NCI-H510A (cell line): ENCODE results near the gene FOXK1.
A peak's percentile ranks its signal among the peaks of the same experiment; 100 is the strongest.

Source experiments
- DNase-seq: peaks from one replicate; lab custom pipeline; 2025; lab: John Stamatoyannopoulos, UW

Gene FOXK1

DNA sequence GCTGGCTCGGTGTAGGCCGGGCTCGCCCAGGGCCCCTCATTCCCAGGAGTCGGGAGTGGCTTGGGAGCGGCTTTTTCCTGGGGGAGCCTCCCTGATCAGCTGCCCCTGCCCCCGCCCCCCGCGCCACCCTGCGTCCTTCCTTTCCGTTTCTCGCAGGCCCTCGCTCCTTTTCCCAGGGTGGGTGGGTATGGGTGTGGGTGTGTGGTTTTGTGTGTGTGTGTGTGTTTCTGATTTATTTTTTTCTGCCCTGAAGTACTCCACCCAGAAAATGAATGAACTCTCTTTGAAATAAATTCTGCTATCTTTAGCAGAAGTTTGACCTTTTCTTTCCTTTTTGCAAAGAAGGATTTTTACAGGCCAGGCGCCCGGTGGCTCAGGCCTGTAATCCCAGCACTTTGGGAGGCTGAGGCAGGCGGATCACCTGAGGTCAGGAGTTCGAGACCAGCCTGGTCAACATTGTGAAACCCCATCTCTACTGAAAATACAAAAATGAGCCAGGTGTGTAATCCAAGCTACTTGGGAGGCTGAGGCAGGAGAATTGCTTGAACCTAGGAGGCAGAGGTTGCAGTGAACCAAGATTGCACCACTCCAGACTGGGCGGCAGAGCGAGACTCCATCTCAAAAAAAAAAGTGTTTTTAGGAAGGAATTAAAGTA lies 63.3 kb downstream of the FOXK1 start:
- no peak for DNase-seq

DNA sequence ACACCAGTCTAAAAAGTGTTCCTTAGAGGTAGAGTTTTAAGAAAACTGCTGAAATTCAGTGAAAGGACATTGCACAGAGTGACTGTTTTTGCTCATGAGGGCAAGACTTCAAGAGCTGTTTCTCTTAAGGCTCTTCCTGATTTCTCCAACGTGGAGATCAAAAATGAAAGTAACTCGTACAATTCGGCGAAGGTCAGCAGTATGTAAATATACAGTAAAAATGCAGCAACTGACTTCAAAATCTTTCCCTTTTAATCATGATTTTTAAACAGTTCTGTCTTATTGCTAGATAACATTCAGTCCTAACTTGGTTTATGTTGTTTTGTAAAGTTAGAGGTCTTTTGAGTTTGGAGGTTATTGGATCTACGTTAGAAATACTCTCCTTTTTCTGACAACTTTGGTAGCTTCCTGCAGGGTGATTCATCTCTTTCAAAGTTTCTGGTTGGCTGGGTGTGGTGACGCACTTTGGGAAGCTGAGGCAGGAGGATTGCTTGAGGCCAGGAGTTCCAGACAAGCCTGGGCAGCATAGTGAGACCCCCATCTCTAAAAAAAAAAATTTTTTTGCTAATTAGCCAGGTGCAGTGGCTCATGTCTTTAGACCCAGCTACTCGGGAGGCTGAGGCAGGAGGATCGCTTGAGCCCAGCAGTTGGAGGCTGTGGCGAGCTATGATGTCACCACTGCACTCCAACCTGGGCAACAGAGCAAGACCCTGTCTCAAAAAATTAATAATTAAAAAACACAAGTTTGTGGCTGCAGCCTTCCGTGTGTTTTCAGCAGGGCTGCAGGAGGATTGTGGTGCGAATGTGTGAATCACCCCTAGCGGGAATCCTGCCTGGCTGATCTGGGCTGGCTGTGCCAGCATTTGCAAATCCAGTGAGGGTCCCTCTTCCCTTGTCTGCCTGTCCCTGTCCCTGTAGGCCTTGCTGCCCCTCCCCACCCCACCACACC lies 64.2 kb downstream of the FOXK1 start:
- DNase-seq = no peak

DNA sequence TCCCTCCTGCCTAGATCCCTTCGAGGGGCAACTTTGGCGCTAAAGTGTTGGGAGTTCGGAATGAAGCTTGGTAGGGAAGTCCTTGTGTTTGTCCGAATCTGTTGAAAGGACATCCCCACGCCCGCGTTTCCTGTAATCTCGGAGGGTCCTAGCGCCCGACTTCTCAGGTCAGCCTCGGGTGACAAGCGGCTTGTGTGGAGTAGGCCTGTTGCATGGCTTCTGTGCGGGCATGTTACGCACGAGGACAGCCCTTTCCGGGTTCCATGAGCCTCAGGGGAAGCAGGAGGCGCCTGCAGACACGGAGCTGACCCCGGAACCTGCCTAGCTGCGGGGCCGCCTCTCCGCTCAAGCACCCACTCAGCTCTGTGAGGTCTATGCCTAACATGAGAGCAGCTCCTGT lies 64.9 kb downstream of the FOXK1 start:
- DNase-seq = no peak

DNA sequence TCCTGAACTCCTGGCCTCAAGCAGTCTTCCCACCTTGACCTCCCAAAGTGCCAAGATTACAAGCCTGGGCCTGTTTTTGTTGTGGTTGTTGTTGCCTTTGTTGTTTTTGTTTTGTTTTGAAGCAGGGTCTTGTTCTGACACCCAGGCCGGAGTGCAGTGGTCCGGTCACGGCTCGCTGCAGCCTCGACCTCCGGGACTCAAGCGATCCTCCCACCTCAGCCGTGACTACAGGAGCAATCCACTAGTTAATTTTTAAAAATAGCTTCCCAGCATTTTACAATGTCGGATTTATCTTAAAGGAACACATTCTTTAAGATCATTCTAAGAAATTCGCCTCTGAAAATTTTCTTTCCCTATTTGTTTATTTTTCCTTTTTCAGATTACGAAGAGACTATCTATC lies 65.7 kb downstream of the FOXK1 start:
- no peak for DNase-seq

DNA sequence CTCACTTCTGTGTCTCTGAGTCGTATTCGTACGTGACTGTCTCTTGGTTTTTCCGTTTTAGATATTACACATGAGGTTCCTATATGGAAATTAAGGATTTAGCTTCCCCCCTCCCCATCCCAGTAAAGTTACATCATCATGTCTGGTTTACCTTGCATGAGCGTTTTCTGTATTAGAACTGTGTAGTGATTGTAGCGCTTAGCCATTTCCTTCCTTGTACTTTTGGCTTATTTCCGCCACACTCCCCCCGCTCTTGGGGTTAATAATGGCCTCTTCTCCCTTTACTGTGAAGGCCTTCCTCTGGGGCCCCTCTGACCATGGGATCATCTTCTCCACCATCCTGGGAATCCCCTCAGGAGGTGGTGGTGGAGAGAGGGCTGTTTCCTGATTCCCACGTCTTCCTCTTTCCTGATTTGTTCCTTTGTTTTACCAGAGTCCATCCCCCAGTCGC lies 66.2 kb downstream of the FOXK1 start:
- DNase-seq = no peak

DNA sequence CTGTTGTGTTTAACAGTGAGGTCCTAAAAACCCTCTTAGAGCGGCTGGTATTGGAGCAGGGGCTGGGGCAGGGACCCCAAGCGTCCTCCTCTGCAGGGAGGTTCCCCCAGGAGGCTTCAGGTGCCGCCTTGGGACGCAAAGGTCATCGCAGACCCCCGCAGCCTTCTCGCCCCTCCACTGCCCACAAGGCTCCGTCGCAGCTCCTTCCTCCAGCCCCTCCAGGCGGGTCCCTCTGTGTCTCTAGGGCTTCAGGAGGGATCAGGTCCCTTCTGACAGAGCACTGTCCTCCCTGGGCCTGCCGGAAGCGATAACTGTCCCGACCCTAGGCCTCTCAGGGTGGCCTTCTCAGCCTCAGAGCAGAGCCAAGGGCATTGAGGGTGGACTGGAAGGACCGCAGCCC lies 67.3 kb downstream of the FOXK1 start:
- no peak for DNase-seq

GRCh38 chr7:4749798-4750197 lies 67.7 kb downstream of the FOXK1 start:
- no peak for DNase-seq

DNA sequence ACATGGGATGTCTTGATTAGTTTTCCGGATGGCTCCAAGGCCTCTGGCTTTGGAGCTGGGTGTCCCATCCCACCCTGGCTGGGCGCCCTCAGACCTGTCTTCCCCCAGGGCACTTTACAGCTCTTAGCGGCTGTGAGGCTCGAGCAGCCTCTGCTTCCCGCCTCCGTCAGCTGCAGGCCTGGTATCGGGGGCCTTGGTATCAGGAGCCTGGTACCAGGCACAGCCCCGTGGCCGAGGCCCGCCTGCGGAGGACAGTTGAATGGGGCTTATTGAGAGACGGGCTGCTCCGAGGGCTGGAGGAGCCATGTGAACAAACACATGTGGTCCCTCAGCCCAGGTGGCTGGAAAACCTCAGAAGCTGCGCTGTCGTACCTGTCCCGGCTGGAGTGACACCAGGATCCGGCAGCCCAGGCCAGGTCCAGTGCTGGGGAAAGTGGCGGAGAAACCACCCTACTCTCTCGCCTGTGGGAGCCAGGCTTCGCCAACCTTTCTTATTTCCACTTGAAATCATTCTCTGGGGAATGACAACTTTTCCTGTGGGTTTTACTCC lies 69.4 kb downstream of the FOXK1 start:
- DNase-seq = no peak

DNA sequence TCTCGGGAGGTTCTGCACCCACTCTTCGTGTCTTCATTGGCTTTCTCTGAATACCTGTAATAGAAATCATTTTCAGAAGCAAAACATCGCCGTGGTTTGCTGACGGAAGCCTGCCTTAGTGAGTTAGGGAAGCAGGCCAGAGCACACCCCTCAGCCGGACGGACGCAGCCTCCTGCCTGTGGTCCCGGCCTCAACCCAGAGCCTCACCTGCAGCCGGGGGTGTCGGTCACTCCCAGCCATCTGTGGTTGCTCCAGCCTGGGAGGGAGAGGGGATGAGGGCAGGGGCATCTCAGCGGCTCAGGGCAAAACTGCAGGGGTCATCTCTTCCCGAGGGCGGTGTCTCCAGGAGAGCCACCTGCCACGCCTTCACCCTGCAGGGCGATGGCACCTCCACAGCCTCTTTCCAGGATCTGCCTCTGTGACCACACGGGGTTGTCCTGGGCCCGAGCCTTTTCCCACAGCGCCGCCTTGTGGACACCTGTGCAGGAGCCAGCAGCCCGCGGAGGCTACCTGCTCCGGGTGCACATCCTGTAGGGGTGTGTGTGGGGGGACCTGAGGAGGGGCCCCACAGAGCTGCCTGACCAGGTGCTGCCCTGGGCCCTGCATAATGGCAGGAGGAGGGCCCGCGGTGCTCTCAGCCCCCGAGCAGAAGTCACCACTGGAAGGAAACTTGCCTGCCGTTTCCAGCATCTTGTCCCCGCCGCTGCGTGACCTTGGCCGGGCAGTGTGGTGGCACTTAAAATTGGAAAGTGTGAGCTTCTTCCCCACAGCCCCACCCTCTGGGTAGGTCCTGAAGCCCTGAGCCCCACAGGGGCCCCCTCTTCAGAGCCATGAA lies 71.7 kb downstream of the FOXK1 start:
- peak; percentile 48 for DNase-seq

DNA sequence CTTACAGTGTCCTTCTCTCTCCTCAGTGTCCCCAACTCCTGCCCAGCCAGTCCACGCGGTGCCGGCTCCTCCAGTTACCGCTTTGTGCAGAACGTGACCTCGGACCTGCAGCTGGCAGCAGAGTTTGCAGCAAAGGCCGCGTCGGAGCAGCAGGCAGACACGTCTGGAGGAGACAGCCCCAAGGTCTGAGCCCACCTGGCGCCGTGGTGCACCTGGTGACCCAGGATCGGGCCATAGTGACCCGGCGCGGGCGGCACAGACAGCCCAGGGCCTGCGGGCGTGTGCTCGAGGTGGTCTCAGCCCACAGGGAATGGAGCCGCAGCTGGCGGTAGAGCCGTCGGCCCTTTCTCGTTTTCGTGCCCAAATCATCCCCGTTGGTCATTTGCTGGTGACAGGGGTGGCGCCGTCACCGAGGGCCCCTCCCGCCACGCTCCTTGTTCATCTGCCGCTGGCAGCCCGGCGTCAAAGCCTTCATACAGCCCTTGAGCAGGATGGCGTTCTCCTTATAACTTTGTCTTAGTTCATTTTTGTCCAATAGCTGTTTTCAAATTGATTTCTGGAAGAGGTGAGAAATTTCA lies 72.4 kb downstream of the FOXK1 start:
- DNase-seq = no peak

DNA sequence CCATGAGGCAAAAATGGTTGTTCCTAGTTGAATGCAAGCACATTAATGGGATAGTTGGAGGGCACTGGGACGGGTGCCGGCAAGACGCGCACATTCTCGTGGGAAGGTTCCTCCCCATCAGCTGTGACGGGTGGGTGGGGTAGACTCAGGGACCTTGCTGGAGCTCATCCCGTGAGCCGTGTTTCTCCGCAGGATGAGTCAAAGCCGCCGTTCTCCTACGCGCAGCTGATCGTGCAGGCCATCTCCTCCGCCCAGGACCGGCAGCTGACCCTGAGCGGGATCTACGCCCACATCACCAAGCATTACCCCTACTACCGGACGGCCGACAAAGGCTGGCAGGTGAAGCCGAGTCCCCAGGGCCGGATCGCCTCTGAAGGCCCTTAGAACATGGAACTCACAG lies 73.0 kb downstream of the FOXK1 start:
- DNase-seq = no peak

DNA sequence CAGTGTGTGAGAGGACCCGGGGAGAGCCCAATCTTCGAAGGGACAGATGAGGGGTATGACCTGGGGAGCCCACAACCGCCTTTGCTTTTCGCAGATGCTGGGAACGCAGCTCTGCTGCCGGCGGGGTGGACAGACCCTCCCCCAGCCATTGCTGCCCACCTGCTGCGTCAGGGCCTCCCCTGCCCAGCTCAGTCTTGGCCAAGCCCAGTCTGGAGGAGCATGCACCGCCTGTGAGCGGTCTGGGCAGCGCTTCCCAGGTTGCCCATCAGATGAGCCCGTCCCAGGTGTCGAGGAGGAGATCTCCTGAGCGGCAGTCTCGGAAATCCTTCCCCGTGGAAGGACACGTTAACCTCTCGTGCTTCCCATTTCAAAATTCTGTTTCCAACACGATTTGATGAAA lies 76.0 kb downstream of the FOXK1 start:
- no peak for DNase-seq

DNA sequence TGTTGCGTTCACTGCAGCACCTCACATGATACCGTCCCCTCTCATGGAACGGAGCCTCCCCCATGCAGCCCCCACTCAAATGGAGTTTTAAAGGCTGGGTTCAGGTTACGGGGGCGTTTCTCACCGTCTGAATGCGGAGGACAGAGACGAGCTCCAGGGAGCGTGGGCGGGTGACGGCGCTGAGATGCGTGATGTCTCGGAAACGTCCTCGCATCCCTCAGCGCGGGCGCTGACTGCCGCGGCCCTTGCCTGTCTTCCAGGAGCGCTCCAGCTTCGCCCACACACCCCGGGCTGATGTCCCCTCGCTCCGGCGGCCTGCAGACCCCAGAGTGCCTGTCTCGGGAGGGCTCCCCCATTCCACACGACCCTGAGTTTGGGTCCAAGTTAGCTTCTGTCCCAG lies 76.7 kb downstream of the FOXK1 start:
- DNase-seq = no peak

DNA sequence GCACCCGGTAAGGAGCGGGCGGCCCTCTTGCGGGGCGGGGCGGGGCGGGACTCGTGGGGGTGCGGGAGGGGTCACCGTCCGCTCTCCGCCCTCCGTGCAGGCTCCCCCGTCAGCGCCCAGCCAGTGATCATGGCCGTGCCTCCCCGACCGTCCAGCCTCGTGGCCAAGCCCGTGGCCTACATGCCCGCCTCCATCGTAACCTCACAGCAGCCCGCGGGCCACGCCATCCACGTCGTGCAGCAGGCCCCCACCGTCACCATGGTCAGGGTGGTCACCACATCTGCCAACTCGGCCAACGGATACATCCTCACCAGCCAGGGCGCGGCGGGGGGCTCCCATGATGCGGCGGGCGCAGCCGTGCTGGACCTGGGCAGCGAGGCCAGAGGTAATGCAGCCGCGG lies 77.1 kb downstream of the FOXK1 start:
- DNase-seq = no peak

GRCh38 chr7:4760952-4761351 lies 78.9 kb downstream of the FOXK1 start:
- DNase-seq = no peak

GRCh38 chr7:4762121-4763055 lies 80.3 kb downstream of the FOXK1 start:
- DNase-seq = no peak

DNA sequence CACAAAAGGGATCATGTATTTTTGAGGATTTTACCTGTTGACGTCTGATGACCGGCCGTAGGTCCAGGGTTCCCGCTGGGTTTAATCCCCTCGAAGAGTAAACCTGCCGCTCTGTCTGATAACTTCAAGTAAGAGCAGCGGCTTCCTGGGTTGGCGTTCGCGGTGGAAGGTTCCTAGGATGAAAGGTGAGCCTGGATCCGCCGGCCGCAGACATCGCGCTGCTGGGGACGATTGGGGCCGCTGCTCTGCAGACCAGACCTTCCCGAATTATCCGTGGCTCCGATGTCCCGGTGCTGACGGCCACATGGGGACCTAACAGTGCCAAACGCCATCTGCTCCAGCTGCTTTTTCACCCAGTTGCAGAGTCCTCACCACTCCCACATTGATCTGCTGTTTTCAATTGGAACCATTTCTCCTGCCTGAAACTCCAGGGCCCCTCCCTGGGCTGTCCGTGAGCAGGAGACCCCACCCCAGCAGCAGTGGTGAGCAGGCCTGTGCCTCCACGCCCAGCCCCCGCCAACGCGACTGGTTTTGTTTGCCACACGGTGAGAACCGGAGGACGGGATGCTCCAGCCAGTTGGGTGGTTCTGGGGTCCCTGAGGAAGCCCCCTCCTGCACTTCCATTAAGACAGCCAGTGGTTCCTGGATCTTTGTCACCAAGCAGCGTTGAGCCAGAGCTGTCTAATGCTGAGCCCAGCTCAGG lies 81.1 kb downstream of the FOXK1 start:
- no peak for DNase-seq

GRCh38 chr7:4763794-4764185 lies 81.7 kb downstream of the FOXK1 start:
- no peak for DNase-seq

GRCh38 chr7:4764402-4765007 lies 82.4 kb downstream of the FOXK1 start:
- no peak for DNase-seq
